CD14-positive monocyte (primary cell): Measurements from ENCODE around the gene RAB19. TPM values are rescaled to one million over a fixed set of nuclear protein-coding genes. Genes with fewer than 3 reads are reported as not detected.

ENCODE experiments used
- DNase-seq, 3 donors: peaks; one replicate each; pipeline ENCODE4 v3.0.0-alpha.2; 2011 to 2022
- H2AFZ ChIP-seq: 2 replicates; pipeline ENCODE4 v1.6.0; 2012; ENCODE audit warnings: mild to moderate bottlenecking, low read depth, low read length, inconsistent platforms; ENCODE audit not compliant: insufficient read depth, poor library complexity, severe bottlenecking
- H3K27ac ChIP-seq, 2 donors: 1 replicate in 1 of 2; 2 replicates in 1 of 2; pipeline ENCODE4 v1.5.1; 2012 to 2013; ENCODE audit warnings: low read length in 2 of 2, control low read depth in 1 of 2, inconsistent platforms in 1 of 2, low read depth in 1 of 2, mild to moderate bottlenecking in 1 of 2
- H3K27me3 ChIP-seq, 2 donors: one replicate each; pipeline versions ENCODE4 v1.6.0 to v1.6.1; 2011 to 2013; ENCODE audit warnings: low read length in 2 of 2; ENCODE audit not compliant: control insufficient read depth in 2 of 2, insufficient read depth in 2 of 2
- H3K36me3 ChIP-seq, 2 donors: replicated peaks in 1 of 2; 1 replicate in 1 of 2; 2 replicates in 1 of 2; pipeline versions ENCODE4 v1.5.1 to v1.6.1; 2012 to 2013; ENCODE audit warnings: low read length in 2 of 2, control low read depth in 1 of 2, inconsistent platforms in 1 of 2, mild to moderate bottlenecking in 1 of 2; ENCODE audit not compliant: insufficient read depth in 2 of 2, control insufficient read depth in 1 of 2
- H3K4me1 ChIP-seq, 2 donors: 1 replicate in 1 of 2; 2 replicates in 1 of 2; pipeline versions ENCODE4 v1.5.1 to v1.6.1; 2012 to 2013; ENCODE audit warnings: low read length in 2 of 2, control low read depth in 1 of 2, inconsistent platforms in 1 of 2, mild to moderate bottlenecking in 1 of 2, moderate library complexity in 1 of 2; ENCODE audit not compliant: insufficient read depth in 2 of 2, control insufficient read depth in 1 of 2
- H3K4me2 ChIP-seq: replicated peaks from 2 replicates; pipeline ENCODE3; 2012; ENCODE audit warnings: low read length, moderate library complexity, mild to moderate bottlenecking; ENCODE audit not compliant: poor library complexity, severe bottlenecking; ENCODE audit errors: extremely low read depth
- H3K4me3 ChIP-seq, 3 experiments: fragments of 200-600 bp in 1 of 3; sonication (generic) in 1 of 3; replicated peaks in 1 of 3; 1 replicate in 2 of 3; 2 replicates in 1 of 3; pipeline ENCODE4 v1.5.1; 2011 to 2013; ENCODE audit warnings: low read length in 3 of 3, mild to moderate bottlenecking in 3 of 3, control low read depth in 2 of 3, low read depth in 2 of 3, inconsistent platforms in 1 of 3, moderate library complexity in 1 of 3
- H3K79me2 ChIP-seq: 2 replicates; pipeline ENCODE4 v1.6.0; 2012; ENCODE audit warnings: mild to moderate bottlenecking, control low read depth, inconsistent platforms, low read length, moderate library complexity; ENCODE audit not compliant: insufficient read depth
- H3K9ac ChIP-seq: 2 replicates; pipeline ENCODE4 v1.6.0; 2017; ENCODE audit warnings: low read length, mild to moderate bottlenecking; ENCODE audit not compliant: insufficient read depth, poor library complexity, severe bottlenecking
- H3K9me3 ChIP-seq, 2 donors: replicated peaks in 1 of 2; 1 replicate in 1 of 2; 2 replicates in 1 of 2; pipeline versions ENCODE4 v1.5.1 to v1.6.1; 2012 to 2013; ENCODE audit warnings: low read length in 2 of 2, control low read depth in 1 of 2; ENCODE audit not compliant: control insufficient read depth in 1 of 2, insufficient read depth in 1 of 2
- H4K20me1 ChIP-seq: 2 replicates; pipeline ENCODE4 v1.6.0; 2012; ENCODE audit warnings: mild to moderate bottlenecking, low read length, control low read depth, moderate library complexity; ENCODE audit not compliant: insufficient read depth
- H3K27ac Mint-ChIP-seq, 7 donors: one replicate each; pipeline ENCODE4 v1.8.0; 2020; ENCODE audit warnings: mild to moderate bottlenecking in 7 of 7, mixed read lengths in 7 of 7, moderate library complexity in 6 of 7, inconsistent platforms in 2 of 7
- H3K27me3 Mint-ChIP-seq, 3 donors: one replicate each; pipeline ENCODE4 v1.8.0; 2021 to 2022; ENCODE audit warnings: low read depth in 3 of 3, mild to moderate bottlenecking in 3 of 3, mixed read lengths in 3 of 3, moderate library complexity in 3 of 3, inconsistent platforms in 1 of 3
- H3K36me3 Mint-ChIP-seq, 2 donors: one replicate each; pipeline ENCODE4 v1.8.0; 2020; ENCODE audit warnings: mixed read lengths in 2 of 2, inconsistent platforms in 1 of 2, mild to moderate bottlenecking in 1 of 2
- H3K4me1 Mint-ChIP-seq: one replicate; pipeline ENCODE4 v1.8.0; 2020; ENCODE audit warnings: mild to moderate bottlenecking, mixed read lengths
- H3K4me3 Mint-ChIP-seq, 2 donors: one replicate each; pipeline ENCODE4 v1.8.0; 2020; ENCODE audit warnings: mild to moderate bottlenecking in 2 of 2, mixed read lengths in 2 of 2, moderate library complexity in 1 of 2
- H3K9me3 Mint-ChIP-seq, 7 donors: one replicate each; pipeline ENCODE4 v1.8.0; 2020 to 2022; ENCODE audit warnings: mixed read lengths in 7 of 7, mild to moderate bottlenecking in 6 of 7, moderate library complexity in 6 of 7, inconsistent platforms in 2 of 7
- CTCF ChIP-seq: fragments of 200-600 bp; IDR thresholded peaks from one replicate; pipeline ENCODE4 v1.8.0; 2022; ENCODE audit warnings: antibody characterized with exemption, mild to moderate bottlenecking
- WGBS: methylation state at CpG from one replicate; pipeline ENCODE4 v1.1.5; 2013; ENCODE audit warnings: missing lambda C conversion rate; ENCODE audit not compliant: insufficient coverage; 5-methylcytosine and 5-hydroxymethylcytosine counted together
- intact Hi-C, 2 donors: fragments of 100-400 bp; cut with micrococcal nuclease; formaldehyde crosslinking; loops; one replicate each; pipeline versions ENCODE4 v1.15.0 to v1.15.1; 2023
- polyA plus RNA-seq, 3 donors: library from polyadenylated mRNA; depleted of rRNA in 1 of 3; unstranded in 2 of 3; stranded (reverse) in 1 of 3; fragments of 300-500 nt in 2 of 3; fragments of >200 nt in 1 of 3; fragmentation: Illumina TruSeq in 2 of 3; gene quantifications; 1 replicate in 2 of 3; 2 replicates in 1 of 3; pipeline ENCODE4 v1.2.3, GENCODE V29; 2012 to 2021

The RAB19 gene
- polyA plus RNA-seq, 3 donors: not detected

- Mint-ChIP-seq H3K4me3 (no peak overlapping the region), H3K36me3 (peaks cover 0 to 10% of the 10 kb centered on the region in 2 donors), H3K9me3 (no peaks in the 10 kb centered on the region), H3K4me1 (peaks cover 16% of the 10 kb centered on the region), H3K27ac (peak overlapping the region in 1 of 7 donors; percentile 42), H3K27me3 (no peaks in the 10 kb centered on the region)
- peaks cover 0 to 5% of the 10 kb centered on the region in 2 donors for H3K36me3 ChIP-seq
- intact Hi-C loops: no loop called here
- H3K27me3 ChIP-seq: no peaks in the 10 kb centered on the region
- no peak for DNase-seq
- peaks cover 11 to 13% of the 10 kb centered on the region in 2 donors for H3K4me1 ChIP-seq
- no peak overlapping the region for H3K4me3 ChIP-seq
- no peak overlapping the region for H2AFZ ChIP-seq
- WGBS: 94% methylated on average over 6 of the region's 11 CpGs
- TF ChIP-seq CTCF: no peak
- H3K9me3 ChIP-seq: no peaks in the 10 kb centered on the region
- H4K20me1 ChIP-seq: peaks cover 13% of the 10 kb centered on the region
- H3K4me2 ChIP-seq: no peak overlapping the region
- H3K27ac ChIP-seq: no peak overlapping the region
- H3K79me2 ChIP-seq: no peaks in the 10 kb centered on the region
- no peak overlapping the region for H3K9ac ChIP-seq
Observed at GRCh38 chr7:140446467-140446866, 42.6 kb downstream of the RAB19 start.

- H3K27me3 Mint-ChIP-seq: no peaks in the 10 kb centered on the region
- Histone ChIP-seq H3K36me3 (peaks cover 5 to 15% of the 10 kb centered on the region in 2 donors), H3K79me2 (no peaks in the 10 kb centered on the region), H2AFZ (no peak overlapping the region), H3K9me3 (no peaks in the 10 kb centered on the region), H3K4me1 (peaks cover 11 to 13% of the 10 kb centered on the region in 2 donors), H3K27ac (peak overlapping the region in 1 of 2 donors; percentile 5), H3K4me2 (no peak overlapping the region), H3K27me3 (no peaks in the 10 kb centered on the region), H3K4me3 (no peak overlapping the region), H4K20me1 (peaks cover 24% of the 10 kb centered on the region), H3K9ac (no peak overlapping the region)
- peaks cover 9 to 18% of the 10 kb centered on the region in 2 donors for H3K36me3 Mint-ChIP-seq
- no peak overlapping the region for H3K4me3 Mint-ChIP-seq
- H3K27ac Mint-ChIP-seq: peak overlapping the region in 4 of 7 donors; percentile 3 to 82 (median 51)
- peaks cover 16% of the 10 kb centered on the region for H3K4me1 Mint-ChIP-seq
- intact Hi-C loops: no loop called here
- DNase-seq: no peak
- TF ChIP-seq CTCF: no peak
- H3K9me3 Mint-ChIP-seq: no peaks in the 10 kb centered on the region
- WGBS: no CpG with 5 or more reads among the region's 7 CpGs
Observed at GRCh38 chr7:140447841-140448240, 44.0 kb downstream of the RAB19 start.
